GM18867 (cell line): Measurements from ENCODE around the gene MSH3.

Experiments used
- ATAC-seq: cut with Tn5 transposase; IDR thresholded peaks from one replicate; pipeline ENCODE4 v1.9.1; 2021; ENCODE audit warnings: mild to moderate bottlenecking, moderate library complexity; ENCODE audit not compliant: unreplicated experiment

The MSH3 gene

GRCh38 chr5:80654391-80655230 lies at the start of gene MSH3, which contains the start of gene DHFR:
Gene MSH3 (plus strand): TSS chr5:80654652. CDS start chr5:80654728, 76 bp downstream.
Gene DHFR (minus strand): TSS chr5:80654983. CDS start chr5:80654489, 494 bp downstream.
- peak; percentile 48 for ATAC-seq

GRCh38 chr5:80607343-80607742 lies 47.1 kb upstream of the MSH3 start:
- ATAC-seq, result no peak

- ATAC-seq, result peak; percentile 63
Observed at GRCh38 chr5:80607832-80608231, 46.6 kb upstream of the MSH3 start.

GRCh38 chr5:80608731-80609130 lies 45.7 kb upstream of the MSH3 start:
- no peak for ATAC-seq

GRCh38 chr5:80609692-80610091 lies 44.8 kb upstream of the MSH3 start:
- ATAC-seq, result no peak

- ATAC-seq, result no peak
Observed at GRCh38 chr5:80615266-80615914, 39.1 kb upstream of the MSH3 start.

- ATAC-seq, result no peak
Observed at GRCh38 chr5:80618438-80618837, 36.0 kb upstream of the MSH3 start.

GRCh38 chr5:80619086-80619485 lies 35.4 kb upstream of the MSH3 start:
- ATAC-seq, result no peak

- no peak for ATAC-seq
Observed at GRCh38 chr5:80620211-80620610, 34.2 kb upstream of the MSH3 start.

- ATAC-seq, result no peak
Observed at GRCh38 chr5:80622756-80623155, 31.7 kb upstream of the MSH3 start.

- ATAC-seq, result no peak
Observed at GRCh38 chr5:80623999-80624398, 30.5 kb upstream of the MSH3 start.

GRCh38 chr5:80625230-80625629 lies 29.2 kb upstream of the MSH3 start:
- ATAC-seq, result no peak

- ATAC-seq, result no peak
Observed at GRCh38 chr5:80629281-80629680, 25.2 kb upstream of the MSH3 start.

GRCh38 chr5:80631278-80632259 lies 22.9 kb upstream of the MSH3 start:
- ATAC-seq, result no peak

GRCh38 chr5:80632700-80633099 lies 21.8 kb upstream of the MSH3 start:
- ATAC-seq, result no peak

GRCh38 chr5:80634193-80634592 lies 20.3 kb upstream of the MSH3 start:
- no peak for ATAC-seq

- ATAC-seq, result no peak
Observed at GRCh38 chr5:80641353-80641752, 13.1 kb upstream of the MSH3 start.

GRCh38 chr5:80644900-80645299 lies 9.6 kb upstream of the MSH3 start:
- ATAC-seq, result no peak

- no peak for ATAC-seq
Observed at GRCh38 chr5:80646926-80647325, 7.5 kb upstream of the MSH3 start.

- no peak for ATAC-seq
Observed at GRCh38 chr5:80653502-80653901, 950 bp upstream of the MSH3 start.

- ATAC-seq, result no peak
Observed at GRCh38 chr5:80654054-80654390, 430 bp upstream of the MSH3 start.
